Head of caudate nucleus (tissue), 42 donors: Measurements from ENCODE around the gene ZSCAN1.

Experiments
- DNase-seq, 42 donors: peaks; one replicate each; pipeline versions ENCODE4 v3.0.0 to v3.0.0-alpha.2; 2020 to 2021; ENCODE audit warnings: mixed read lengths in 7 of 42
- intact Hi-C: fragments of 100-400 bp; cut with DNase I; formaldehyde crosslinking; loops from one replicate; pipeline ENCODE4 v1.15.0; 2022

The ZSCAN1 gene

DNA sequence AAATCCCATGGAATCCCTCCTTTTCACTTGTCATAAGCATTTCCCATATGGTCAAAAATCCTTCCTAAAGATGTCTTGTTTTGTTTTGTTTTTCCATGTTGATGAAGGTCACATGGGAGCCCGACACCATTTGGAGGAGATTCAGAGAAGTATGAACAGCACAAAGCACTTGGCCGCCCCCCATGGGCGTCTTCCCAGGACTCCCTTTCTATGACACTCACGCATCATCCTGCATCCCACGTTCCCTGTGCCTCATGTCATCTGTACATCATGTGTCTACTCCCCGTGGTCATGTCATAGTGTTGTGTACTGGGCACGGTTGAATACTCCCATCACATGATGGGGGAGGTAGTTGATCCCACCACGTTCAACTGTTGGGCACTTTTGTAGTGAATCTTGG is 2.0 kb downstream of the ZSCAN1 start:
- intact Hi-C loops, result no loop called here
- DNase-seq, result peak in 14 of 42 donors; percentile 13 to 60 (median 35)

DNA sequence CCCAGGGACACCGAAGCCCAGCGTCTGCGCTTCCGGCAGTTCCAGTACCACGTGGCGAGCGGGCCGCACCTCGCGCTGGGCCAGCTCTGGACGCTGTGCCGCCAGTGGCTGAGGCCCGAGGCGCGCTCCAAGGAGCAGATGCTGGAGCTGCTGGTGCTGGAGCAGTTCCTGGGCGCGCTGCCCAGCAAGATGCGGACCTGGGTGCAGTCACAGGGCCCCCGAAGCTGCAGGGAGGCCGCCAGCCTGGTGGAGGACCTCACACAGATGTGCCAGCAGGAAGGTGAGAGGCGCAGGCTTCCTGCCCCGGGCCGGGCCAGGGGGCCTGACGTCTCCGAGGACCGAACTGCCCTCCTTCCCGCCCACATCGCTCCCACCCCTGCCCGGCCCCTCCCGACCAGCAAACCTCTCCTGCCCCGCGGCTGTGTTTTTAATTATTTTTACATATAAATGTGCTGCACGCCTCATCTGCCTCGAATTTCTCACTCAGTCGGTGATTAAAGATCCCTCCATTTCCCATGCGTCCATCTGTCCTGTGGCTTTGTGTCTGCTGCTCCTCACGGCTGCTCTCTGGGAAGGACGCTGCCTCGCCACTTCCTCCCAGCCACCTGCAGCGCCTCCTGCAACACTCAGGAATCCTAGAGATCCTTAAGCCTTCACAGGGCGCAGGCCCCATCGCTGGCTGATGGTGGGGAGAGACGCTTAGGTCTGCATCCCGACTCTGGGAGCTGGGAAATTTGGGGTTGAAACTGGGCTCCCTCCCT is 4.3 kb downstream of the ZSCAN1 start:
- intact Hi-C loops, result no loop called here
- peak in 38 of 42 donors; percentile 12 to 85 (median 64) for DNase-seq

DNA sequence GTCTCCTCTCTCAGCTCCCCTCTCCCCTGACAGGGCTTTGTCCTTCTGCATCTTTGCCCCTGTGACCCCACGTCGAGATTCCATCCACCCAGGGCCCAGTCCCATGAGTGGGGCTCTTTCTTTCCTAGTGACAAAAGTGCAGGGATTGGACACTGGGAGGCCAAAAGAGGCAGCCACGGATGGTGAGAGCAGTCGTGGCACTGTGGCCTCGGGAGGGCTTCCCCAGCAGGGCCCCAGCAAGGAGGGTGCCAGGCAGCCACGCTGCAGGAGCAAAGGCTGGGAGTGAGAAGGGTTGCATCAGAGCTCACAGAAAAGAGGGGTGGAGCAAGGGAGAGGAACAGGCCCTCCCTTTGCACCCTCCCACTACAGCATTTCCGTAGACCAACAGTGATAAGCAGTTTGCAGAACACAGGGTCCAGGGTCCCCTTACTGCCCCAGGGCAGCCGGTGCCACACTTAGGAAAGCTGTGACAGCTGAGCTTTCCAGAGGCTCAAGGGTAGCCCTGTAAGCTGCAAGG is 4.9 kb downstream of the ZSCAN1 start:
- peak in 6 of 42 donors; percentile 4 to 37 (median 18) for DNase-seq
- intact Hi-C loops, result no loop called here

DNA sequence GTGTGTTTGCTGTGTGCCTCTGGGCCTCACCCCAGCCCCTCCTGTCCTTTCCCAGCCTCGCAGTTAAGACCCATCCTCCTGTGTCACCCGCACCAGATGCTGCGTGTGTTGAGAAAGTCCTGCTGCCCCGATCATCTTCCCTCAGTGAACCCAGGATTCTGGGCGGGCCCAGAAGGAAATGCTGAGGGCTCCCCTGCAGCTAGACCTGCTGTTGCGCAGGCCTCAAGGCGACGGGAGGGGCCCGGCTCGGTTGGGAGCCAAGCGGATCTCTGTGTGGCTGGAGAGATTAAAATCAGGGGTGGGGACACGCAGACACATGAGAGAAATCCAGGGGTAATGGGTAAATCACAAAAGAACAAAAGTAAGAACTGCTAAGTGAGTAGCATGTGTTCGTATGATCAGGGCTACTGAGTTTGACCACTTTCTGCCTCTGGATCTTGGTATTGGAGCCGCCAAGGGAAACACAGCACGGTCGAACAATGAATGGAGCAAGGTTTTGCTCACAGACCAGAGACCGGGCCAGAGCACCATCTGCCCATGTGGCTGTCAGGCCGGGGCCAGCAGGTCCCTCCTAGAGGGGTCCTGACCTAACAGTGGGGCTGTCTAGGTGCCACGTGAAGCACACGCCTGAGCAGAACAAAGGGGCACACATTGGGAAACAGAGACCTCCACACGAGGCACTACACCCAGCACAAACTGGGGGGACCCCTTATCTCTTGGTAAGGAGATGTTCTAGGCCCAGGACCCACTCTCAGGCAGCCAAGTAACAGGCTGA is 7.1 kb downstream of the ZSCAN1 start:
- intact Hi-C loops, result no loop called here
- no peak for DNase-seq

DNA sequence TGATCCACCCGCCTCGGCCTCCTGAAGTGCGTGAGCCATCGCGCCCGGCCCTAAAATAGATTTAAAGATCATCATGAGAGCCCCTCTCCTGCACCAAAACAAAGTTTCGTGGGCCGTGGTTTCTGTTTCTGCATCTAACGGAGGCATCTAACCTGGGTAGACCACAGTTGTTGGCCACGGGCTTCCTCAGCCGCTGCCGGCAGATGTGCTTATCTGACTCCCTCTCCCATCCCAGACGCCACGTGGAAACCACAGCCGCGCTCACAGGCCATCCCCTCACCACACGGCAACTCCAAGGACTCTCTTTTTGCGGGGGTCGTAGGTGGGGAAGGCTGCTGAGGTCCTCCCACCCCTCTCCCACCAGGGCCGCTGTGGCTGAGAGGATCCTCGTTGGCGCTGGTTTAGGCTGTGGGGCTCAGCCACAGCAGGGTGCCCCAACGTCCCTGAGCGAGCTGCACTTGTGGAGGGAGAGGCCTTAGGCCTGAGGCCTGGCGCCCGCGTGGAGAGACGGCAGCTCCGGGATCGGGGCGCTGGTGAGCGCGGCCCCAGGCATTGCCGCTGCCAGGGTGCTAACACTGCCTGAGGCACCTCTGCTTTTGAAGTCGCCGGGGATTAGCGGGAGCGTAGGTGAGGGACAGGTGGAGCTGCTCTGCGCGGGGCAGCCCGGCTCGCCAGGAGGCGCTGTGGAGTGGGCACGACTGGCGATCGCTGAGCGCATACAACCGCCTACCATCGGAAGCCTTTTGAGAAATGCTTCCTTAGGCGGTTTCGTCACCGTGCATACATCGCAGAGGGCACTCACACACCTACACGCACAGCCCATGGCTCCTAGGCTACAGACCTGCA is 8.9 kb downstream of the ZSCAN1 start:
- DNase-seq, result no peak
- intact Hi-C loops, result no loop called here

DNA sequence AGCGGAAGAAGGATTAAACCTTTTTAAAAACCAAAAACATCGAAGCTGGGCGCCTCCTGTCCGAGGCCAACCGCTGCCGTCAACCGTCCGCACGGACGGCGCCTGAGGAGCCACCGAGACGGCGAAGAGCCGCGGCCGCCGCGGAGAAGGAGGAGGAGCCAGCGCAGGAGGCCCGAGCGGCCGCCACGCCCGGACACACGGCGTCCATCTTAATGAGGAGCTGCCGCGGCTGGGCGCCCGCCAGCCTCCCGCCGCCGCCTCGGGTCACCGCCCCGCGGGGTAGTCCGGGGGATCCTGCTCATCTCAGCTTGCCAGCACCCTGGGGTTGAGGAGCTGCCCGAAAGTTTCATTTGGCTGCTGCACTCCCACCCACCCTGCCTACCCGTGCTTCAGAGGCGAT is 10.6 kb downstream of the ZSCAN1 start:
- intact Hi-C loops, result no loop called here
- no peak for DNase-seq

- intact Hi-C loops, result no loop called here
- no peak for DNase-seq
These were observed 11.1 kb downstream of the ZSCAN1 start for GRCh38 chr19:58044886-58045285.

- intact Hi-C loops, result no loop called here
- no peak for DNase-seq
These were observed 11.7 kb downstream of the ZSCAN1 start for GRCh38 chr19:58045411-58046050.

GRCh38 chr19:58046856-58047255 is 13.0 kb downstream of the ZSCAN1 start:
- intact Hi-C loops, result no loop called here
- DNase-seq, result no peak

- intact Hi-C loops, result no loop called here
- no peak for DNase-seq
These were observed 13.8 kb downstream of the ZSCAN1 start for GRCh38 chr19:58047672-58048071.

- DNase-seq, result no peak
- intact Hi-C loops, result no loop called here
These were observed 18.4 kb downstream of the ZSCAN1 start for GRCh38 chr19:58052256-58052655.

DNA sequence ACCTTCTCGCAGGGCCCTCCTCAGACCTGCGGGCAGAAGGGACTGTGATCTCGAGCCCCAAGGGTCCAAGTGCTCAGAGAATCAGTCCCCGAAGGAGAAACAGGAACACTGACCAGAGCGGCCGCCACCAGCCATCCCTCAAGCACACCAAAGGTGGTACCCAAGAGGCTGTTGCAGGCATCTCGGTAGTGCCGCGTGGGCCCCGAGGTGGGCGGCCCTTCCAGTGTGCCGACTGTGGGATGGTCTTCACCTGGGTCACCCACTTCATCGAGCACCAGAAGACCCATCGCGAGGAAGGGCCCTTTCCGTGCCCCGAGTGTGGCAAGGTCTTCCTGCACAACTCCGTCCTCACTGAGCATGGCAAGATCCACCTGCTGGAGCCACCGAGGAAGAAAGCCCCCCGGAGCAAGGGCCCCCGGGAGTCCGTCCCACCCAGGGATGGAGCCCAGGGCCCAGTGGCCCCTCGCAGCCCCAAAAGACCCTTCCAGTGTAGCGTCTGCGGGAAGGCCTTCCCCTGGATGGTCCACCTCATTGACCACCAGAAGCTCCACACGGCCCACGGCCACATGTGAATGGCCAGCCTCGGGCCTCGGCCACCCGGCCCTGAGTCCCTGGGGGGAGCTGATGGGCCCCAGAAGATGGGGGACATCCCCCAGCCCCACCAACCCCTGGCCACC is 19.8 kb downstream of the ZSCAN1 start:
- intact Hi-C loops, result no loop called here

DNA sequence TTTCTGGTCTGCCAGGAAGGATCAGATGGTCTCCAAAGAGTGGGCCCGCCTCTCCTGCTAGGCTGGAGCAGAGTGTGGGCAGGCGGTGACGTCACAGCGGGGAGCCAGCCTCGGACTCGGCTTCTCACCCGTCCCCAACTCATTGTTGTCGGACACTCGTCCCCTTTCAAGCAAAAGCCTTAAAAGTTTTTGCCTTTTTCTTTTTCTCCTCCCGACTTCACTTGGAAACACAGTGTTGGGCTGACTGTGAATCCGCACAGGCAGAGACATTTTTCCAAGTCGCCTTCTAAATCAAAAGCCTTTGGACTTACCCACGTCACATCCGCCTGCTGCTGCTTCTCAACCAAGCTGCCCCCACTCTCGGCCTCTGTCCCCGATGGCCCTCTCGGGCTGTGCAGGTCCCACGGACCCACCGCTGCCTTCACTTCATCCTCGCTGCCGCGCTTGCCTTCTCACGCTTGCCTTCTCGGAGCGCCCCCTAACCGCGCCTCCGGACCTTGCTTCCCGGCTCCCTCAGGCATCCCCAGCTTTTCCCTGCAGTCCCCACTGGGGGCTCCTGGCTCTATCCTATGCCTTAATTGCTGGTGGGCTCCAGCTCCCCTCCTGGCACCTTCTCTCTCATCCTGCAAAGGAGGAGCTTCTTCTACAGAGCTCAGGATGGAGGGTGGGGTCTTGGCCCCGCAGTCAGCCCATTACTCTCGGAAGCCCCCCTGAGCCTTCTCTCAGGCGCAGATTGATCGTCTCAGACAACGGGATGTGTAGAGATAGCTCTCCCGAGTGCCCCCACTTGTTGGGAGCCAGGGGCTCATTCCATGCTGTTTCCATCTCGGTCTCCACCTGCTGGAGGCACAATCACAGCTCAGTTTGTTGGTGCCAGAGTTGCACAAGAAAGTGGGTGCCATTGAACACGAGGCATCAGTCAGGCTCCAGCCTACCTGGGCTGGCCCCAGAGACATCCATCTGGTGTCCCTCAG is 21.4 kb downstream of the ZSCAN1 start:
- intact Hi-C loops, result loop anchor here (5.0 kb wide), 1 partner anchor 53 kb away; the partner anchor contains the start of gene ZNF606
- DNase-seq, result peak; percentile 58 to 87 (median 77)

More for the DNA sequence above, 19.8 kb downstream of the ZSCAN1 start:
- no peak for DNase-seq

GRCh38 chr19:58056261-58056660 is 22.4 kb downstream of the ZSCAN1 start:
- intact Hi-C loops, result loop anchor here (5.0 kb wide), 1 partner anchor 54 kb away; the partner anchor contains the start of gene ZNF606
- DNase-seq, result no peak

DNA sequence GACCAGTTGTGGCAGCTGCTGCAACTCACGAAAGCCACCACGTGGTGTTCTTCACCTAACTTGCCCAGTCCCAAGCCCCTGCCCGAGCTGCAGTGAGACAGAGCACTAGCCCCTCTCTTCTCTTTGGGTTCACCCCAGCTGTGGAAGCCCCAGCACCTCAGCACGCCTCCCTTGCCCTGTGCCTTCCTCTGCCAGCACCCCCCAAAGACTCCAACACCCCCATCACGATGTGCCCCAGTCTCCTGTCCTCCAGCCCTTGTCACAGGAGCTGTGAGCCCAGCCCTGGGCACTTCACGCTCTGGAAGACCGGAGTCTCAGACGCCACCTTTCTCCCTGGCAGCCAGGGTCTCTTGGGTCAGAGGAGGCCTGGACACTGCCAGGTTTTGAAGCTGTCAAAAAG is 23.0 kb downstream of the ZSCAN1 start:
- intact Hi-C loops, result loop anchor here (5.0 kb wide), 1 partner anchor 55 kb away; the partner anchor contains the start of gene ZNF606
- DNase-seq, result no peak

GRCh38 chr19:58058467-58058866 is 24.6 kb downstream of the ZSCAN1 start:
- intact Hi-C loops, result loop anchor here (5.0 kb wide), 1 partner anchor 56 kb away; the partner anchor contains the start of gene ZNF606
- peak in 6 of 42 donors; percentile 21 to 56 (median 31) for DNase-seq
